A673 (cell line): ENCODE results near the gene DOK6. TPM values are rescaled to one million over a fixed set of nuclear protein-coding genes. Genes with fewer than 3 reads are reported as not detected.
"Not testable (repeated sequence)": the region's sequence is repeated elsewhere in the genome, so short reads cannot be mapped to it uniquely, and the experiment has no call there.

ENCODE experiments used
- BruUV-seq: library from RNA; stranded (reverse); fragments of 400-500 nt; replicated peaks from 2 replicates; lab custom pipeline; 2021; lab: Mats Ljungman, UMichigan
- CTCF ChIA-PET: fragments of 300-600 bp; sonication (Branson Sonifier 250); formaldehyde crosslinking; loops from one replicate; lab custom pipeline; 2022; ENCODE audit warnings: antibody characterized with exemption; lab: Charles Lee
- POLR2A ChIA-PET: fragments of 300-600 bp; sonication (Branson Sonifier 250); formaldehyde crosslinking; loops from one replicate; lab custom pipeline; 2022; ENCODE audit warnings: antibody characterized with exemption; ENCODE audit not compliant: low non-redundant PET; lab: Charles Lee
- DNase-seq: peaks from one replicate; pipeline ENCODE4 v3.0.0-alpha.2; 2015; ENCODE audit warnings: low spot score
- H3K27ac ChIP-seq: fragments of 200-600 bp; sonication (generic); 2 replicates; pipeline ENCODE4 v1.5.1; 2016; ENCODE audit warnings: mixed run types, low read depth, mild to moderate bottlenecking, mixed read lengths, antibody characterized with exemption, low read length; ENCODE audit not compliant: poor library complexity, severe bottlenecking
- H3K27me3 ChIP-seq: fragments of 200-600 bp; sonication (generic); replicated peaks from 2 replicates; pipeline ENCODE4 v1.6.1; 2017; ENCODE audit warnings: mixed run types, low read depth, mild to moderate bottlenecking, mixed read lengths, antibody characterized with exemption, low read length; ENCODE audit not compliant: insufficient read depth, poor library complexity
- H3K36me3 ChIP-seq: fragments of 200-600 bp; sonication (generic); 2 replicates; pipeline ENCODE4 v1.6.1; 2016; ENCODE audit warnings: mixed run types, mild to moderate bottlenecking, mixed read lengths, antibody characterized with exemption, low read length; ENCODE audit not compliant: insufficient read depth, poor library complexity, severe bottlenecking
- H3K4me1 ChIP-seq: fragments of 200-600 bp; sonication (generic); 2 replicates; pipeline ENCODE4 v1.6.1; 2017; ENCODE audit warnings: mixed run types, mild to moderate bottlenecking, mixed read lengths, antibody characterized with exemption, low read length; ENCODE audit not compliant: insufficient read depth, poor library complexity, severe bottlenecking
- H3K4me3 ChIP-seq: fragments of 200-600 bp; sonication (generic); 2 replicates; pipeline ENCODE4 v1.5.1; 2016; ENCODE audit warnings: low read depth, mixed run types, mild to moderate bottlenecking, mixed read lengths, low read length; ENCODE audit not compliant: poor library complexity, severe bottlenecking
- H3K9me3 ChIP-seq: fragments of 200-600 bp; sonication (generic); 2 replicates; pipeline ENCODE4 v1.6.1; 2016; ENCODE audit warnings: mixed run types, low read depth, mild to moderate bottlenecking, mixed read lengths, antibody characterized with exemption, low read length; ENCODE audit not compliant: poor library complexity, severe bottlenecking
- CTCF ChIP-seq: fragments of 300-800, 200-600 bp; sonication (generic); conservative IDR thresholded peaks from 2 replicates; pipeline ENCODE4 v1.5.1; 2017; ENCODE audit warnings: low read depth, mild to moderate bottlenecking, antibody characterized with exemption, low read length, moderate library complexity, mixed read lengths
- EZH2 ChIP-seq: fragments of 200-600 bp; sonication (generic); IDR thresholded peaks from 2 replicates; pipeline ENCODE4 v1.6.1; 2017; ENCODE audit warnings: borderline replicate concordance, low read depth, mild to moderate bottlenecking, mixed read lengths, antibody characterized with exemption, low read length; ENCODE audit not compliant: poor library complexity, severe bottlenecking
- intact Hi-C: fragments of 100-400 bp; cut with micrococcal nuclease; formaldehyde crosslinking; loops from one replicate; pipeline ENCODE4 v1.10.0; 2022; ENCODE audit not compliant: unreplicated experiment
- total RNA-seq: library from RNA; stranded (reverse); gene quantifications from 2 replicates; pipeline ENCODE4 v1.2.3, GENCODE V29; 2021

Gene DOK6
- total RNA-seq, 1 experiment from 2014 or later = 13.7 TPM

DNA sequence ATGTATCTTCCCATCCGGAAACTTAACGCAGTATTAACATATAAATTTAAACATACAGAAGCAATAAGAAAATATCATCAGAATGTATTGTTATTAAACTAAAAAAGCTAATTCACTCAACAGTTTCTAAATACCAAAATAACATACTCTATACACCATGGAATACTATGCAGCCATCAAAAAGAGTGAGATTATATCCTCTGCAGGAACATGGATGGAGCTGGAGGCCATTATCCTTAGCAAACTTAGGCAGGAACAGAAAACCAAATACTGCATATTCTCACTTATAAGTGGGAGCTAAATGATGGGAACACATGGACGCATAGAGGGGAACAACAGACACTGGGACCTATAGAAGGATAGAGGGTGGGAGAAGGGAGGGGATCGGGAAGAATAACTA, 419.9 kb downstream of the DOK6 start:
- intact Hi-C loops = no loop called here
- BruUV-seq = no TSS peak
- Histone ChIP-seq H3K36me3 (no peaks in the 10 kb centered on the region), H3K9me3 (no peaks in the 10 kb centered on the region), H3K27me3 (no peaks in the 10 kb centered on the region), H3K4me3 (no peak overlapping the region), H3K27ac (no peak overlapping the region), H3K4me1 (peaks cover 14% of the 10 kb centered on the region)
- ChIA-PET CTCF (no interaction called here), POLR2A (no interaction called here)
- DNase-seq = no peak
- TF ChIP-seq CTCF = no peak
- no peak for TF ChIP-seq EZH2

GRCh38 chr18:69830189-69830588, 429.5 kb downstream of the DOK6 start:
- no peak for TF ChIP-seq EZH2
- no peak for TF ChIP-seq CTCF
- DNase-seq = no peak
- CTCF ChIA-PET = no interaction called here
- BruUV-seq = no TSS peak
- no peak overlapping the region for H3K4me3 ChIP-seq
- H3K27me3 ChIP-seq = no peaks in the 10 kb centered on the region
- no peaks in the 10 kb centered on the region for H3K9me3 ChIP-seq
- H3K36me3 ChIP-seq = no peaks in the 10 kb centered on the region
- H3K27ac ChIP-seq = no peak overlapping the region
- POLR2A ChIA-PET = no interaction called here
- intact Hi-C loops = no loop called here
- H3K4me1 ChIP-seq = no peaks in the 10 kb centered on the region

DNA sequence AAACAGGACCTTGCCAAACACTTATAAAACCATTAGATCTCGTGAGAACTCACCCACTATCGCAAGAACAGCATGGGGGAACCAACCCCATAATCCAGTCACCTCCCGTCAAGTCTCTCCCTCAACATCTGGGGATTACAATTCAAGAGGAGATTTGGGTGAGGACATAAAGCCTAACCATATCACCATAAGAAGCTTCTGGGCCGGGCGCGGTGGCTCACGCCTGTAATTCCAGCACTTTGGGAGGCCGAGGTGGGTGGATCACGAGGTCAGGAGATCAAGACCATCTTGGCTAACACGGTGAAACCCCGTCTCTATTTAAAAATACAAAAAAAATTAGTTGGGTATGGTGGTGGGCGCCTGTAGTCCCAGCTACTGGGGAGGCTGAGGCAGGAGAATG, 434.3 kb downstream of the DOK6 start:
- POLR2A ChIA-PET = interaction anchor here (0.7 kb wide), 1 partner anchor 279 kb away, joined by 6 read pairs; no protein-coding TSS in a partner anchor
- H3K27ac ChIP-seq, H3K4me3 ChIP-seq, H3K9me3 ChIP-seq, intact Hi-C loops, DNase-seq, H3K36me3 ChIP-seq, H3K27me3 ChIP-seq, CTCF ChIA-PET, BruUV-seq, H3K4me1 ChIP-seq: not testable (repeated sequence)

GRCh38 chr18:69838003-69838402, 437.3 kb downstream of the DOK6 start:
- intact Hi-C loops = no loop called here
- Histone ChIP-seq H3K27ac (no peak overlapping the region), H3K4me3 (no peak overlapping the region), H3K9me3 (no peaks in the 10 kb centered on the region), H3K27me3 (no peaks in the 10 kb centered on the region), H3K36me3 (no peaks in the 10 kb centered on the region), H3K4me1 (no peaks in the 10 kb centered on the region)
- BruUV-seq = no TSS peak
- ChIA-PET POLR2A (no interaction called here), CTCF (no interaction called here)
- DNase-seq = no peak
- TF ChIP-seq EZH2 (no peak), CTCF (no peak)
